GM12891 (cell line): ENCODE results near the gene DGCR2.

Experiments used
- DNase-seq: peaks from one replicate; pipeline ENCODE4 v3.0.0; 2011; ENCODE audit warnings: low spot score; ENCODE audit not compliant: insufficient read length
- FAIRE-seq: peaks from 2 replicates; lab custom pipeline; 2011; peaks lifted over from hg19 to GRCh38; lab: Jason Lieb, UNC
- PAX5 ChIP-seq: IDR thresholded peaks from 2 replicates; pipeline ENCODE4 v1.6.1; 2011; ENCODE audit warnings: low read length, moderate library complexity, mild to moderate bottlenecking; ENCODE audit not compliant: insufficient read depth, severe bottlenecking
- POLR2A ChIP-seq: IDR thresholded peaks from 2 replicates; pipeline ENCODE4 v1.6.1; 2011; ENCODE audit warnings: low read depth, low read length, control low read depth
- POLR2AphosphoS5 ChIP-seq: IDR thresholded peaks from 2 replicates; pipeline ENCODE4 v1.6.1; 2011; ENCODE audit warnings: low read depth, low read length, control low read depth
- POU2F2 ChIP-seq: IDR thresholded peaks from 2 replicates; pipeline ENCODE4 v1.6.1; 2011; ENCODE audit warnings: low read depth, mild to moderate bottlenecking, control low read depth, low read length, moderate library complexity
- SPI1 ChIP-seq: IDR thresholded peaks from 2 replicates; pipeline ENCODE4 v1.6.1; 2011; ENCODE audit warnings: low read depth, low read length, control low read depth
- TAF1 ChIP-seq: IDR thresholded peaks from 2 replicates; pipeline ENCODE4 v1.6.1; 2011; ENCODE audit warnings: low read depth, low read length, control low read depth

The DGCR2 gene

DNA sequence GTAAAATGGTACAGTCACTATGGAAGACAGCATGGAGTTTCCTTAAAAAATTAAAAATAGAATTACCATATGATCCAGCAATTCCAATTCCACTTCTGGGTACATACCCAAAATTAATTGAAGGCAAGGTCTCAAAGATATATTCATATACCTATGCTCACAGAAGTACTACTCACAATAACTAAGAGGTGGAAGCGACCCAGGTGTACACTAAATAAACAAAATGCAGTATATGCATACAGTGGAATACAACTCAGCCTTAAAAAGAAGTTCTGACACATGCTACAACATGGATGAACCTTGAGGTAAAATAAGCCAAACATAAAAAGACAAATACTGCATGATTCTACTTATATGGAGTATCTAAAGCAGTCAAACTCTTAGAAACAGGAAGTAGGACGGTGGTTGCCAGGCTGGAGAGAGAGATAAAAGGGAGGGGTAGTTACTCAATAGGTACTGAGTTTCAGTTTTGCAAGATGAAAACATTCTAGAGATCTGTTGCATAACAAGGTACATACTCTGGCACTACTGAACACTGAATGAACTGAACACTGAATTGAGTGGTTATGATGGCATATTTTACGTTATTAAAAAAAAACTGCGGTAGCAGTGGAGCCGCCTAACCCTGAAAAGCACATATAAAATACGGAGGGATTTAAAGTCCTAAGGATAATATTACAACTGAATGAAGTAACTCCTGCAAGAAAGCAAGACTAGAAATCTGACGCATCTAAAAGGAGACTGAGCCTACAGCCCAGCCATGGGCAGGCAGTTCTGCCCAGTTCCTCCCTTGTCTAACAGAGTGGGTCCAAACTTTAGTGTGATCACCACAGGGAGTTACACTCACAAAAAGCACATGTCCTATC is 12.8 kb downstream of the DGCR2 start:
- FAIRE-seq (peak; percentile 87), DNase-seq (no peak)
- peak; percentile 80 for TF ChIP-seq SPI1
- TF ChIP-seq PAX5: no peak

DNA sequence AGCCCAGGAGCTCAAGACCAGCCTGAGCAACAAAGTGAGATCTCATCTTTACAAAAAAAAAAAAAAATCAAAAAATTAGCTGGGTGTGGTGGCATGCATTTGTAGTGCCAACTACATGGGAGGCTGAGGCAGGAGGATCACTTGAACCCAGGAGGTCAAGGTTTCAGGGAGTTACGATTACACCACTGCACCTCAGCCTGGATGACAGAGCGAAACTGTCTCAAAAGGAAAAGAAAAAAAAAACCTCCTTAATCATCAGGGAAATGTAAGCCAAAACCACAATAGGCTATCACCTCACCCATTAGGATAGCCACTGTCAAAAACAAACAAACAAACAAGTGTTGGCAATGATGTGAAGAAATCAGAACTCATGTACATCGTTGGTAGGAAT is 13.4 kb downstream of the DGCR2 start:
- FAIRE-seq: no peak
- DNase-seq: no peak
- TF ChIP-seq SPI1 (no peak), PAX5 (no peak), POU2F2 (no peak), POLR2A (no peak), TAF1 (no peak), POLR2AphosphoS5 (no peak)

DNA sequence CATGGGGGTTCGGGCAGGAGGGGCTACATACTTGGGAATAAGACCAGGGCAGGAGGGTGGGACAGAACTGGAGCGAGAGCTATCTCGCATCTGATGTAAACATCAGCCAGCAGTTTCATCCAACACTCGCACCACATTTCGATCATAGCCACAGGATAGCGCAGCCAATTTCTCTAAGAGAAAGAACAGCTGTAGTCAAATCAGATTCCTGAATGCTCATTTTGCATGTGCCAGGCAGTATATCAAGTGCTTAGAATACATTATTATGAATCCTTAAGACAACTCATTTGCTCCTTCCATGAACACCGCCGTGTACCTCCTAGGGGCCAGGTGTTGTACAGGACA is 14.5 kb downstream of the DGCR2 start:
- no peak for FAIRE-seq
- no peak for TF ChIP-seq POLR2AphosphoS5
- no peak for TF ChIP-seq POU2F2
- TF ChIP-seq POLR2A: no peak
- no peak for TF ChIP-seq TAF1
- TF ChIP-seq PAX5: no peak
- TF ChIP-seq SPI1: no peak
- no peak for DNase-seq

DNA sequence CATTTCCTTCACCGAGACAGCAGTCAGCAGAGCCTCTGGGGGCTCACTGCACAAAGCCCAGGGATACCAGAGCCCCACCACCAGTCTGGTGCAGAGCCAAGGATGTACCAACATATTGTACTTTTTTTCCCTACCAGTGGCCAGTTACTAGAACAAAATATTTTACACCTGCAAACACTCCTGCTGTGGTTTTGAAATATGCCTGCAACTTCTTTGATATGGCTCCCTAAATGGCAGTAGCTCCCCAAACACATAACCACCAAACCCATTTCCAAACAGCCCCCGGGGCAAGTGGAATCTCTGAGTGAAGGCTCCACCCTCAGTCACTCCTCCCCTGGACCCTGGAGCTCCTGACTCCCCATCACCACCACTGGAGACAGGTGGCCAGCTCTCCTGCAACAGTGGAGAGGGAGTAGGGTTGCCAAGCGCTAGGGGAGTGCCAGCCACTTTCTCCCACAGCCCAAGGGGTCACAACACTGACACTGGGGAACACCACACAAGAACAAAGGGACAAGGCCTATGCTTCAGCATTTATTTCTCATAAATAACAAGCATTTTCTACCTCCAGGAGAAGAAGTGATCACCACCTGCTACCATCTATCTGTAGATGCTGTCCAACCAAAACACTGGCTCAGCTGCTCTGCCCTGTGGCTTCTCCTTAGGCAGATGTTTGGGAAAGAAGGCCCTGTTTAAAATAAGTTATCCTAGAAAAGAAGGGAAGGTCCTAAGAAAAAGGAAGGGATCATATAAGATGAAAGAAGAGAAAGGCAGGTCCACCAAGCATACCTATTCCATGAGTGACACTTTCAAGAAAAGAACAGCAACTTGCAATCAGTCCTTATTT is 15.1 kb downstream of the DGCR2 start:
- DNase-seq (no peak), FAIRE-seq (no peak)
- TF ChIP-seq PAX5: no peak
- no peak for TF ChIP-seq TAF1
- TF ChIP-seq SPI1: no peak
- no peak for TF ChIP-seq POLR2AphosphoS5
- no peak for TF ChIP-seq POLR2A
- TF ChIP-seq POU2F2: no peak

DNA sequence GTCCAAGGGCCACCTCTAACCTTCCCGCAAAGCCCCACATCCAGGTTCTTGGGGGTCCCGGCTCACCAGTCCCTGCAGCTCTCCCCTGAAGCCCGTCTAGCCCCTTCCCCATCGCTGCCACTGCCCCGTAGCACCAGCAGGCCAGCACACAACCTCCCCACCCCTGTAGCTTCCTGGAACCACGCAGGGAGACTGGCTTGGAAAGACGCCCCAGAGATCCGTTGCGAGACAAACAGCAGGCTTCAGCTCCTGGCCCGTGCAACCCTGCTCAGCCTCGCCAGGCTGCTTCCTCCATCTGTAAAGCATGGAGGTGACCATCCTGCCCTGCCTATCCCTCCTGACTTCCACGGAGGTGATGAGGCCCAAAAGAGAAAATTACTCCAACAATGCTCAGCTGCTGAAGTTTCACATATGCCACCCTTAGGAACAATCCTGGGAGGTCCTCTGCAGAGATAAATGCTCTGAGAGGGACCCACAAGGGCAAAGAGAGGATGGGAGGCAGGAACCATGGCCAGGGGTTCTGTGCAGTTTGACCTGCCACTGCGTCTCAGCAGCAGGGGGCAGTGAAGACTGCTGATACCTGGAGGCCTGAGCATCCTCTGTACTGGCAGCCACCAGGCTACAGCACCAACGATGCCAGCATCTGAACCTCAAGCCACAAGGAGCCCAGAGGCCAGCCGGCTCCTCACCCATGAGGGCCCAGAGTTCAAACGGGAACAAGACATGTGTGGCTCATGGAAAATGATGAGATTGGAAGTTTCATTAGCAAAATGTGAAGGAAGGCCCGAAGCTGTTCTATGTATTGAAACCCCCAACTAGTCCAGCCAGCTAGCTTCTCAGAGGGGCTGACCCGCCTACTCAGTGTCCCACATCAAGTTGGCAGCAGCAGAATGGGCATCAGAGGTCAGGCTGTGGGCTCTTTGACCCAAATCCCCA is 16.1 kb downstream of the DGCR2 start:
- FAIRE-seq (no peak), DNase-seq (no peak)
- TF ChIP-seq PAX5 (no peak), POU2F2 (no peak), TAF1 (no peak), POLR2A (no peak), SPI1 (no peak), POLR2AphosphoS5 (no peak)

DNA sequence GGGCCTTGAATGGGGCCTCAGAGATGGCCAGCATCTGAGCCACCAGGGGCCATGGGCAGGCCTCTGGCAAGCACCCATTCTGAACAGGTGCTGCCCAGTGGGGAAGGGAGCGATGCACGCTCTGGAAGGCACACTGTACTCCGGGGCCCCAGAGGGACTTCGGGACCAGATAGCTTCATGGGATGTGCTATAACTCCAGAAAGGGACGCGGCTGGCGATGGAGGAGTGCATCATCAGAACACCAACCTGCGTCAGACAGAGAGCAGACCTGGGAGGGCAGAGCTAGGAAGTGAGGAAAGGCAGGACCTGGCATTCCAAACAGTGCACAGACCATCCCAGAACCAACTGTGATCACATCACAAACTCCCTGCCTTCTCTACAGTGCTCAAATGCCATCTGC is 16.8 kb downstream of the DGCR2 start:
- no peak for DNase-seq
- FAIRE-seq: no peak
- TF ChIP-seq POLR2A: no peak
- TF ChIP-seq PAX5: no peak
- no peak for TF ChIP-seq TAF1
- no peak for TF ChIP-seq POLR2AphosphoS5

GRCh38 chr22:19103880-19104821 is 18.1 kb downstream of the DGCR2 start:
- TF ChIP-seq TAF1: no peak
- no peak for TF ChIP-seq PAX5
- no peak for TF ChIP-seq POU2F2
- TF ChIP-seq SPI1: no peak
- no peak for TF ChIP-seq POLR2A
- no peak for TF ChIP-seq POLR2AphosphoS5
- FAIRE-seq (no peak), DNase-seq (no peak)

- TF ChIP-seq POLR2AphosphoS5 (no peak), SPI1 (no peak), TAF1 (no peak), POLR2A (no peak), POU2F2 (no peak)
- no peak for FAIRE-seq
These were observed 24.1 kb downstream of the DGCR2 start for GRCh38 chr22:19098157-19098556.

More at GRCh38 chr22:19098157-19098556, 24.1 kb downstream of the DGCR2 start:
- no peak for DNase-seq
